Measurements from ENCODE around the gene PTBP2.

PTBP2 gene

DNA sequence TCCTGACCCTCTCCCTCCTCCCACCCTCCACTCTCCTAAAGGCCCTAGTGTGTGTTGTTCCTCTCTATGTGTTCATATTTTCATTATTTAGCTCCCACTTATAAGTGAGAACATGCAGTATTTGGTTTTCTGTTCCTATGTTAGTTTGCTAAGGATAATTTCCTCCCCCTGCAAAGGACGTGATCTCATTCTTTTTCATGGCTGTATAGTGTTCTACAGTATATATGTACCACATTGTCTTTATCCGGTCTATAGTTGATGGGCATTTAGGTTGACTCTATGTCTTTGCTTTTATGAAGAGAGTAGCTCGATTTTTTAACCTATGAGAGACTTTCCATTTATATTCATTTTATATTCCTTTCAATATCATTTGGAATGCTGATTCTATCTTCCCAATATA lies 7.9 kb upstream of the PTBP2 start:
- in situ Hi-C loops (cut with MboI; ENCODE audit: low sequenced_read_pairs, unreplicated experiment) = no loop called here
- TF ChIP-seq, protein P1, sequence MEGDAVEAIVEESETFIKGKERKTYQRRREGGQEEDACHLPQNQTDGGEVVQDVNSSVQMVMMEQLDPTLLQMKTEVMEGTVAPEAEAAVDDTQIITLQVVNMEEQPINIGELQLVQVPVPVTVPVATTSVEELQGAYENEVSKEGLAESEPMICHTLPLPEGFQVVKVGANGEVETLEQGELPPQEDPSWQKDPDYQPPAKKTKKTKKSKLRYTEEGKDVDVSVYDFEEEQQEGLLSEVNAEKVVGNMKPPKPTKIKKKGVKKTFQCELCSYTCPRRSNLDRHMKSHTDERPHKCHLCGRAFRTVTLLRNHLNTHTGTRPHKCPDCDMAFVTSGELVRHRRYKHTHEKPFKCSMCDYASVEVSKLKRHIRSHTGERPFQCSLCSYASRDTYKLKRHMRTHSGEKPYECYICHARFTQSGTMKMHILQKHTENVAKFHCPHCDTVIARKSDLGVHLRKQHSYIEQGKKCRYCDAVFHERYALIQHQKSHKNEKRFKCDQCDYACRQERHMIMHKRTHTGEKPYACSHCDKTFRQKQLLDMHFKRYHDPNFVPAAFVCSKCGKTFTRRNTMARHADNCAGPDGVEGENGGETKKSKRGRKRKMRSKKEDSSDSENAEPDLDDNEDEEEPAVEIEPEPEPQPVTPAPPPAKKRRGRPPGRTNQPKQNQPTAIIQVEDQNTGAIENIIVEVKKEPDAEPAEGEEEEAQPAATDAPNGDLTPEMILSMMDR (IDR thresholded peaks at IDR 0.05; ENCODE audit: borderline replicate concordance, control extremely low read depth, extremely low read depth, insufficient read depth, missing control alignments) = no peak
- no peak for DNase-seq (ENCODE audit: low spot score)

DNA sequence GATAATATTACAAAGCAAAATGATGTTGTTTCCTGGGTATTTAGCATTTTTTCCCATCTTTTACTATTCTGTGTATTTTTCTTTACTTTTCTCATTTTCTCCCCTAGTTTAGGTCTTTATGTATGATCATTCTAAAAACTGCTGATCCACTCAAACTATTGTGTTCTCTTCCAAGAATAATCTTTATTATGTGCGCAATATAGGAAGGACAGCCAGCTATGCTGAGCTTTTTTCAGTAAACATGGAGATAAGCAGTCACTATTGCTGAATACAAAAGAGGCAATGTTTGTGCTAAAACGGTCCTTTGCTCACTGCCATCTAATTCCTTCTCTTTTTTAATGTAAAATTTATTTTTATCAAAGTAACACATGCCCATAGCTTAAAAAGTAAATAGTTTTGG lies 6.7 kb upstream of the PTBP2 start:
- no peak for DNase-seq (ENCODE audit: low spot score)
- TF ChIP-seq, protein P1 (IDR thresholded peaks at IDR 0.05; ENCODE audit: borderline replicate concordance, control extremely low read depth, extremely low read depth, insufficient read depth, missing control alignments) = no peak

GRCh38 chr1:96715482-96715881 lies 6.1 kb upstream of the PTBP2 start:
- in situ Hi-C loops (cut with MboI; ENCODE audit: low sequenced_read_pairs, unreplicated experiment) = no loop called here
- DNase-seq (ENCODE audit: low spot score) = no peak
- TF ChIP-seq, protein P1 (IDR thresholded peaks at IDR 0.05; ENCODE audit: borderline replicate concordance, control extremely low read depth, extremely low read depth, insufficient read depth, missing control alignments) = no peak

More for the DNA sequence above, 6.7 kb upstream of the PTBP2 start:
- in situ Hi-C loops (cut with MboI; ENCODE audit: low sequenced_read_pairs, unreplicated experiment) = no loop called here

GRCh38 chr1:96721053-96721415 lies 550 bp upstream of the PTBP2 start:
- TF ChIP-seq, protein P1 (IDR thresholded peaks at IDR 0.05; ENCODE audit: borderline replicate concordance, control extremely low read depth, extremely low read depth, insufficient read depth, missing control alignments) = no peak
- in situ Hi-C loops (cut with MboI; ENCODE audit: low sequenced_read_pairs, unreplicated experiment) = no loop called here
- DNase-seq (ENCODE audit: low spot score) = no peak

DNA sequence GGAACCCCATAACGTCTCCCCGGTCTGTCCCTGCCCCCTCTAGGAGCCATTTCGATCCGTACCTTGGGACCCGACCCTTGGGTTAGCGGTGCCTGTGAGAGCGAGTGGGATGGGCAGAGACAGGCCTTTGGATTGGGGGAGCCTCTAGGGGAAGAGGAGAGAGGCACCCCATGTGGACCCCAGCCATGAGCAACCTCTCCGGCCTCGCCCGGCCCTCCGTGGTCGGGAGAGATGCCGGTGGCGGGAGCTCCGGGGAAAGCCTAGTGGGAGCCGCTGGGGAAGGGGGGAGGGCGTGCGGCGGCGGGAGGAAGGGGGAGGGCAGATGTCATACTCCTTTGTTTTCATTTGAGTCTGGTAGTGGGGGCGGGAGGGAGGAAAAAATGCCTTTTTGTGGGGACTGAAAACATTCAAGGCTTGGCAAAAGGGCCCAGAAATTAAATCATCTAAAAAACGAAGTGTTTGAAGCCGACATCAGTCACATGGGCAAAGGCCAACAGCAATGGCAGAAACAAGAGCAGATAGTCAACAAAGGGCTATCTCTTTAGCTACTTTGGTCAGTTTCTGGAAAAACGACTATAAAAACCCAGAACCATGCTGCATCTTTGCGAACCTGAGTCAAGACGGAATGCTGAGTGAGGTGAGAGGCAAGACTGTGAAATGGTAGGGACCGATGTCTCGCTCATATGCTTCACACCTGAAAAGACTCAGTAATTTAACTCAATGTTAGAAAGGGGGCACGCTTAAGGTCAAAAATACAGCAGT lies 758 bp downstream of the PTBP2 start:
- in situ Hi-C loops (cut with MboI; ENCODE audit: low sequenced_read_pairs, unreplicated experiment) = no loop called here
- DNase-seq (ENCODE audit: low spot score) = no peak
- TF ChIP-seq, protein P1 (IDR thresholded peaks at IDR 0.05; ENCODE audit: borderline replicate concordance, control extremely low read depth, extremely low read depth, insufficient read depth, missing control alignments) = no peak

GRCh38 chr1:96722958-96723357 lies 1.4 kb downstream of the PTBP2 start:
- in situ Hi-C loops (cut with MboI; ENCODE audit: low sequenced_read_pairs, unreplicated experiment) = no loop called here

More at GRCh38 chr1:96722958-96723357, 1.4 kb downstream of the PTBP2 start:
- TF ChIP-seq, protein P1 (IDR thresholded peaks at IDR 0.05; ENCODE audit: borderline replicate concordance, control extremely low read depth, extremely low read depth, insufficient read depth, missing control alignments) = no peak
- no peak for DNase-seq (ENCODE audit: low spot score)
